ENCODE results near the gene ACSL6. TPM values are rescaled to one million over a fixed set of nuclear protein-coding genes. Genes with fewer than 3 reads are reported as not detected.

The ACSL6 gene
- total RNA-seq, 2 donors from 2014 or later = 0.04 to 0.73 TPM

- Histone ChIP-seq H3K27me3 (ENCODE audit: control insufficient read depth, insufficient read depth, low read length, poor library complexity, severe bottlenecking) (peaks cover 9% of the 10 kb centered on the region), H3K4me1 (ENCODE audit: control insufficient read depth, insufficient read depth, low read length) (no peaks in the 10 kb centered on the region), H3K9ac (ENCODE audit: extremely low read depth, low read length, poor library complexity, severe bottlenecking) (no peak overlapping the region), H3K27ac (ENCODE audit: low read depth, low read length) (no peak overlapping the region), H3K4me3 (ENCODE audit: low read length) (no peak overlapping the region), H3K36me3 (ENCODE audit: control insufficient read depth, insufficient read depth, low read length) (no peaks in the 10 kb centered on the region), H3K9me3 (ENCODE audit: control insufficient read depth, low read length) (no peaks in the 10 kb centered on the region)
- no peak for TF ChIP-seq CTCF (conservative IDR thresholded peaks at IDR 0.05)
- H3K27me3 Mint-ChIP-seq (ENCODE audit: insufficient read depth) = peaks cover 4% of the 10 kb centered on the region
- 85 to 92% methylated on average over 3 to 6 of the region's 6 CpGs for WGBS, 2 experiments (ENCODE audit: insufficient coverage in 1 of 2, insufficient read length in 1 of 2)
- no peaks in the 10 kb centered on the region for H3K9me3 Mint-ChIP-seq
- DNase-seq = no peak
- H3K4me1 Mint-ChIP-seq = no peaks in the 10 kb centered on the region
- no peak overlapping the region for H3K4me3 Mint-ChIP-seq
- H3K27ac Mint-ChIP-seq = no peak overlapping the region
- H3K36me3 Mint-ChIP-seq (ENCODE audit: low read depth) = no peaks in the 10 kb centered on the region
These were observed 8.5 kb upstream of the ACSL6 start for GRCh38 chr5:132019857-132020555.

- H3K36me3 ChIP-seq (ENCODE audit: control insufficient read depth, insufficient read depth, low read length) = no peaks in the 10 kb centered on the region
- no peak for DNase-seq
- no peak overlapping the region for H3K27ac ChIP-seq (ENCODE audit: low read depth, low read length)
- Mint-ChIP-seq H3K36me3 (ENCODE audit: low read depth) (no peaks in the 10 kb centered on the region), H3K9me3 (no peaks in the 10 kb centered on the region), H3K4me3 (no peak overlapping the region), H3K27me3 (ENCODE audit: insufficient read depth) (peaks cover 4% of the 10 kb centered on the region), H3K27ac (no peak overlapping the region), H3K4me1 (no peaks in the 10 kb centered on the region)
- no peaks in the 10 kb centered on the region for H3K9me3 ChIP-seq (ENCODE audit: control insufficient read depth, low read length)
- H3K27me3 ChIP-seq (ENCODE audit: control insufficient read depth, insufficient read depth, low read length, poor library complexity, severe bottlenecking) = peaks cover 9% of the 10 kb centered on the region
- no peak overlapping the region for H3K4me3 ChIP-seq (ENCODE audit: low read length)
- H3K4me1 ChIP-seq (ENCODE audit: control insufficient read depth, insufficient read depth, low read length) = no peaks in the 10 kb centered on the region
- no peak overlapping the region for H3K9ac ChIP-seq (ENCODE audit: extremely low read depth, low read length, poor library complexity, severe bottlenecking)
- TF ChIP-seq CTCF (conservative IDR thresholded peaks at IDR 0.05) = no peak
These were observed 7.9 kb upstream of the ACSL6 start for GRCh38 chr5:132019337-132019736.

GRCh38 chr5:132017738-132018625 is 6.5 kb upstream of the ACSL6 start:
- H3K9me3 Mint-ChIP-seq = no peaks in the 10 kb centered on the region
- peaks cover 10% of the 10 kb centered on the region for H3K27me3 ChIP-seq (ENCODE audit: control insufficient read depth, insufficient read depth, low read length, poor library complexity, severe bottlenecking)
- DNase-seq = no peak
- H3K4me3 Mint-ChIP-seq = no peak overlapping the region
- H3K4me1 ChIP-seq (ENCODE audit: control insufficient read depth, insufficient read depth, low read length) = no peaks in the 10 kb centered on the region
- peaks cover 4% of the 10 kb centered on the region for H3K27me3 Mint-ChIP-seq (ENCODE audit: insufficient read depth)
- no peaks in the 10 kb centered on the region for H3K36me3 Mint-ChIP-seq (ENCODE audit: low read depth)
- H3K36me3 ChIP-seq (ENCODE audit: control insufficient read depth, insufficient read depth, low read length) = no peaks in the 10 kb centered on the region
- H3K27ac ChIP-seq (ENCODE audit: low read depth, low read length) = no peak overlapping the region
- WGBS, 2 experiments (ENCODE audit: insufficient coverage in 1 of 2, insufficient read length in 1 of 2) = 70 to 83% methylated on average over 2 to 10 of the region's 10 CpGs
- H3K9me3 ChIP-seq (ENCODE audit: control insufficient read depth, low read length) = no peaks in the 10 kb centered on the region
- H3K9ac ChIP-seq (ENCODE audit: extremely low read depth, low read length, poor library complexity, severe bottlenecking) = no peak overlapping the region
- TF ChIP-seq CTCF (conservative IDR thresholded peaks at IDR 0.05) = no peak
- no peaks in the 10 kb centered on the region for H3K4me1 Mint-ChIP-seq
- H3K27ac Mint-ChIP-seq = no peak overlapping the region
- H3K4me3 ChIP-seq (ENCODE audit: low read length) = no peak overlapping the region

All from endodermal cell (in vitro differentiated cells).